ENCODE results near the gene MSLN.

- TF ChIP-seq EZH2 (IDR thresholded peaks at IDR 0.05; ENCODE audit: borderline replicate concordance, low read length), result no peak
- no peak for TF ChIP-seq CTCF (IDR thresholded peaks at IDR 0.05; ENCODE audit: low read length)
These were observed 23.0 kb downstream of the MSLN start for GRCh38 chr16:783404-784161.

All from OCI-LY1 (cell line).